Body of pancreas (tissue), 4 donors: ENCODE data around the gene PRR30. TPM values are rescaled to one million over a fixed set of nuclear protein-coding genes. Genes with fewer than 3 reads are reported as not detected.

ENCODE experiments used
- ATAC-seq: fragments of 150-250 bp; one replicate; pipeline ENCODE4 v1.9.1; 2016
- DNase-seq, 4 donors: peaks; one replicate each; pipeline ENCODE4 v3.0.0-alpha.2; 2019
- H3K27ac ChIP-seq, 4 donors: fragments of 200-600 bp; sonication (generic); 1 replicate in 3 of 4; 2 replicates in 1 of 4; pipeline versions ENCODE4 v1.5.1 to v1.6.1; 2016 to 2019; ENCODE audit warnings: mild to moderate bottlenecking in 1 of 4, mixed read lengths in 1 of 4, moderate library complexity in 1 of 4
- H3K27me3 ChIP-seq, 2 donors: fragments of 200-600 bp; sonication (generic); one replicate each; pipeline ENCODE4 v1.6.0; 2016; ENCODE audit warnings: mild to moderate bottlenecking in 1 of 2
- H3K36me3 ChIP-seq, 2 donors: fragments of 200-600 bp; sonication (generic); replicated peaks in 1 of 2; 2 replicates each; pipeline ENCODE4 v1.5.1; 2016; ENCODE audit warnings: low read depth in 2 of 2; ENCODE audit not compliant: insufficient read depth in 1 of 2
- H3K4me1 ChIP-seq: fragments of 200-600 bp; sonication (generic); one replicate; pipeline ENCODE4 v1.6.0; 2016
- H3K4me3 ChIP-seq, 2 donors: fragments of 200-600 bp; sonication (generic); 1 replicate in 1 of 2; 2 replicates in 1 of 2; pipeline ENCODE4 v1.5.1; 2016 to 2019
- H3K9me3 ChIP-seq, 3 donors: fragments of 200-600 bp; sonication (generic); 1 replicate in 2 of 3; 2 replicates in 1 of 3; pipeline ENCODE4 v1.5.1; 2016
- CTCF ChIP-seq, 7 experiments: fragments of 450-650 bp in 4 of 7; fragments of 200-600 bp in 3 of 7; sonication (generic) in 3 of 7; IDR thresholded peaks; one replicate each; pipeline ENCODE4 v1.5.1; 2016 to 2019; ENCODE audit warnings: antibody characterized with exemption in 7 of 7
- POLR2A ChIP-seq, 3 donors: fragments of 450-650 bp; IDR thresholded peaks; one replicate each; pipeline ENCODE4 v1.6.1; 2016; ENCODE audit warnings: antibody characterized with exemption in 3 of 3, mild to moderate bottlenecking in 2 of 3
- WGBS, 2 donors: methylation state at CpG; one replicate each; pipeline ENCODE4 v1.1.5; 2017; 5-methylcytosine and 5-hydroxymethylcytosine counted together
- intact Hi-C: fragments of 100-400 bp; cut with DNase I; formaldehyde crosslinking; loops from one replicate; pipeline ENCODE4 v1.15.1; 2023
- total RNA-seq, 2 donors: library from RNA; depleted of rRNA; stranded (reverse); fragments of >200 nt; gene quantifications; one replicate each; pipeline ENCODE4 v1.1.0, GENCODE V29; 2016

PRR30 gene
- total RNA-seq, 2 donors from 2014 or later, result not detected

GRCh38 chr2:27145682-27146081 is 6.5 kb upstream of the PRR30 start:
- ATAC-seq (no peak), DNase-seq (no peak)
- intact Hi-C loops, result no loop called here
- H3K27me3 ChIP-seq, result no peaks in the 10 kb centered on the region
- no peak overlapping the region for H3K4me3 ChIP-seq
- H3K4me1 ChIP-seq, result no peaks in the 10 kb centered on the region
- no peak overlapping the region for H3K27ac ChIP-seq
- WGBS, 2 donors, result 60 to 65% methylated on average over 2 of the region's 2 CpGs
- H3K9me3 ChIP-seq, result no peaks in the 10 kb centered on the region
- H3K36me3 ChIP-seq, result no peaks in the 10 kb centered on the region
- TF ChIP-seq POLR2A (IDR thresholded peaks at IDR 0.05) (no peak), CTCF (IDR thresholded peaks at IDR 0.05) (no peak)

- no peaks in the 10 kb centered on the region for H3K36me3 ChIP-seq
- WGBS, 2 donors, result 18 to 32% methylated on average over 1 of the region's 1 CpG
- no peaks in the 10 kb centered on the region for H3K4me1 ChIP-seq
- H3K4me3 ChIP-seq, result no peak overlapping the region
- DNase-seq (no peak), ATAC-seq (no peak)
- no peaks in the 10 kb centered on the region for H3K27me3 ChIP-seq
- no peaks in the 10 kb centered on the region for H3K9me3 ChIP-seq
- TF ChIP-seq CTCF (IDR thresholded peaks at IDR 0.05) (no peak), POLR2A (IDR thresholded peaks at IDR 0.05) (no peak)
- intact Hi-C loops, result no loop called here
- H3K27ac ChIP-seq, result no peak overlapping the region
Observed at GRCh38 chr2:27143285-27143684, 4.1 kb upstream of the PRR30 start.

GRCh38 chr2:27138111-27138510 is 1.1 kb downstream of the PRR30 start:
- TF ChIP-seq CTCF (IDR thresholded peaks at IDR 0.05) (no peak), POLR2A (IDR thresholded peaks at IDR 0.05) (no peak)

DNA sequence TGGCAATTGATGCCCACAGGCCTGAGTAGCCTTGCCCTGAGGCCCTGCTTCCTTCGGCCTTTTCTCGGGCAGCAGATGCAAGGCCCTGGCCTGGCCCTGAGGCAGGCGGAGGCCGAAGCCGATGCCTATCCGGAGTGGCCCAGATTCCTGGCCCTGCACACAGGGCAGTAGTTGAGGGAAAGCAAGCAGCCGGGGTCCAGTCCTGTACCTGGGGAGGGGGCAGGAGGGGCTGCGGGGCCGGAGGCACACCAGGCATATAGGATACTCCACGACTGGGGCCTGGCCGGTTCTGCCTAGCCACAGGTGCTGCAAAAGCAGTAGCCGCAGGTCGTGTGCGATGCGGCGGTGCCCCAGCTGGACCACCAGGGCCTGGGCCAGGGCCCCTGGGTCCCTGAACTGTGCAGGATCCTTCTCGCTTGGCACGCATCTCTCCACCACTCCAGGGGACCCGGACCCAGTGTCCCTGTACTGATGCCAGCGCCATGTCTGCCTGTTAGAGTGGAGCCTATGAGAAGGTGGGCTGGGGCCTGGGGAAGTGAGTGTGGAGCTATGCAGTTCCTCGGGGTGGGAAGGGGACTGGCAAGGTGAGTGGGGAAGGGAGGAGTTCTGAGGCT is 1.8 kb downstream of the PRR30 start:
- Histone ChIP-seq H3K36me3 (peaks cover 0 to 4% of the 10 kb centered on the region in 2 donors), H3K27ac (no peak overlapping the region), H3K9me3 (no peaks in the 10 kb centered on the region), H3K27me3 (no peaks in the 10 kb centered on the region), H3K4me3 (no peak overlapping the region), H3K4me1 (peaks cover 15% of the 10 kb centered on the region)
- ATAC-seq (no peak), DNase-seq (no peak)
- TF ChIP-seq POLR2A (IDR thresholded peaks at IDR 0.05) (no peak), CTCF (IDR thresholded peaks at IDR 0.05) (no peak)
- intact Hi-C loops, result no loop called here
- 78 to 85% methylated on average over 14 to 19 of the region's 21 CpGs for WGBS, 2 donors

More at GRCh38 chr2:27138111-27138510, 1.1 kb downstream of the PRR30 start:
- ATAC-seq (no peak), DNase-seq (no peak)
- H3K4me3 ChIP-seq, result no peak overlapping the region
- intact Hi-C loops, result no loop called here
- no peak overlapping the region for H3K27ac ChIP-seq
- no peaks in the 10 kb centered on the region for H3K36me3 ChIP-seq
- H3K9me3 ChIP-seq, result no peaks in the 10 kb centered on the region
- 57 to 67% methylated on average over 7 of the region's 7 CpGs for WGBS, 2 donors
- H3K4me1 ChIP-seq, result peaks cover 9% of the 10 kb centered on the region
- H3K27me3 ChIP-seq, result no peaks in the 10 kb centered on the region

GRCh38 chr2:27136751-27137150 is 2.5 kb downstream of the PRR30 start:
- Histone ChIP-seq H3K9me3 (no peaks in the 10 kb centered on the region), H3K4me3 (no peak overlapping the region), H3K27me3 (no peaks in the 10 kb centered on the region), H3K36me3 (peaks cover 3 to 5% of the 10 kb centered on the region in 2 donors), H3K4me1 (peaks cover 20% of the 10 kb centered on the region), H3K27ac (no peak overlapping the region)
- 80 to 83% methylated on average over 1 to 7 of the region's 7 CpGs for WGBS, 2 donors
- intact Hi-C loops, result no loop called here
- DNase-seq, result no peak
- TF ChIP-seq POLR2A (IDR thresholded peaks at IDR 0.05) (no peak), CTCF (IDR thresholded peaks at IDR 0.05) (no peak)
- no peak for ATAC-seq
